ENCODE measurements around the gene LTBP4. TPM values are rescaled to one million over a fixed set of nuclear protein-coding genes. Genes with fewer than 3 reads are reported as not detected.
A peak's percentile ranks its signal among the peaks of the same experiment; 100 is the strongest.

LTBP4 gene
- total RNA-seq, 1 experiment from 2014 or later = 75.4 TPM

GRCh38 chr19:40570313-40571004 lies 30.7 kb upstream of the LTBP4 start:
- intact Hi-C loops (cut with micrococcal nuclease; ENCODE audit: unreplicated experiment) (no loop called here), in situ Hi-C loops (cut with HindIII; ENCODE audit: low pct_unique_long_range_greater_than_20kb, low sequenced_read_pairs) (no loop called here)
- Histone ChIP-seq H3K4me1 (ENCODE audit: control insufficient read depth, insufficient read depth, low read length) (peaks cover 5% of the 10 kb centered on the region; the same call in 1 of the 2 replicates), H3K27ac (ENCODE audit: low read length) (peak overlapping the region; percentile 63; the same call in 1 of the 2 replicates), H3K36me3 (ENCODE audit: control insufficient read depth, insufficient read depth, low read length) (no peaks in the 10 kb centered on the region), H3K4me3 (ENCODE audit: low read depth in 2 of 2, low read length in 2 of 2) (peak overlapping the region; percentile 53 to 61), H3K9me3 (ENCODE audit: control insufficient read depth, insufficient read depth, low read depth, low read length) (no peaks in the 10 kb centered on the region), H3K27me3 (ENCODE audit: control insufficient read depth, insufficient read depth, low read length) (no peaks in the 10 kb centered on the region)
- peak; percentile 88 for DNase-seq (ENCODE audit: low read depth, low spot score)
- no TSS peak for BruUV-seq (replicated peaks)
- no peak for TF ChIP-seq REST (IDR thresholded peaks at IDR 0.05; ENCODE audit: insufficient read depth in 1 of 2, low read depth in 2 of 2, low read length in 1 of 2)
- TF ChIP-seq CTCF (IDR thresholded peaks at IDR 0.05) = no peak
- TF ChIP-seq SIN3A (IDR thresholded peaks at IDR 0.05; ENCODE audit: borderline replicate concordance, insufficient read depth, low read depth, low read length) = no peak
- no peak for TF ChIP-seq TCF7L2 (IDR thresholded peaks at IDR 0.05; ENCODE audit: low read depth, low read length)
- no peak for TF ChIP-seq POLR2AphosphoS5 (IDR thresholded peaks at IDR 0.05; ENCODE audit: low read depth, low read length)
- POLR2A ChIA-PET = interaction anchor here (0.6 kb wide), 1 partner anchor 23 kb away, joined by 7 read pairs; no protein-coding TSS in a partner anchor
- ATAC-seq = peak; percentile 95
- CTCF ChIA-PET = interaction anchor here (0.6 to 1.6 kb wide), 4 partner anchors 14 to 107 kb away, joined by 3 to 12 read pairs (median 8); no protein-coding TSS in a partner anchor

- ChIA-PET CTCF (interaction anchor here (1.4 to 1.6 kb wide), 2 partner anchors 32 to 107 kb away, joined by 7 to 8 read pairs; no protein-coding TSS in a partner anchor), POLR2A (interaction anchor here (0.5 to 0.6 kb wide), 3 partner anchors 13 to 40 kb away, joined by 5 to 8 read pairs (median 7); no protein-coding TSS in a partner anchor)
- no peaks in the 10 kb centered on the region for H3K36me3 ChIP-seq (ENCODE audit: control insufficient read depth, insufficient read depth, low read length)
- TF ChIP-seq SIN3A (IDR thresholded peaks at IDR 0.05; ENCODE audit: borderline replicate concordance, insufficient read depth, low read depth, low read length) (no peak), TCF7L2 (IDR thresholded peaks at IDR 0.05; ENCODE audit: low read depth, low read length) (no peak), CTCF (IDR thresholded peaks at IDR 0.05) (no peak)
- in situ Hi-C loops (cut with HindIII; ENCODE audit: low pct_unique_long_range_greater_than_20kb, low sequenced_read_pairs) (no loop called here), intact Hi-C loops (cut with micrococcal nuclease; ENCODE audit: unreplicated experiment) (no loop called here)
- H3K9me3 ChIP-seq (ENCODE audit: control insufficient read depth, insufficient read depth, low read depth, low read length) = no peaks in the 10 kb centered on the region
- H3K4me1 ChIP-seq (ENCODE audit: control insufficient read depth, insufficient read depth, low read length) = peaks cover 5% of the 10 kb centered on the region; the same call in 1 of the 2 replicates
- no TSS peak for BruUV-seq (replicated peaks)
- DNase-seq (ENCODE audit: low read depth, low spot score) (no peak), ATAC-seq (no peak)
- no peak overlapping the region for H3K27ac ChIP-seq (ENCODE audit: low read length)
- H3K27me3 ChIP-seq (ENCODE audit: control insufficient read depth, insufficient read depth, low read length) = no peaks in the 10 kb centered on the region
- H3K4me3 ChIP-seq (ENCODE audit: low read depth in 2 of 2, low read length in 2 of 2) = peak overlapping the region; percentile 44 to 53
These were observed 30.2 kb upstream of the LTBP4 start for GRCh38 chr19:40571005-40571318.
